Measurements from ENCODE around the gene ADAMTS9.

- TF ChIP-seq TAF1 (IDR thresholded peaks at IDR 0.05; ENCODE audit: borderline replicate concordance, low read depth, low read length) (no peak), POLR2A (IDR thresholded peaks at IDR 0.05; ENCODE audit: low read depth, low read length) (no peak), POLR2AphosphoS5 (IDR thresholded peaks at IDR 0.05; ENCODE audit: low read depth, low read length) (no peak)
Observed at GRCh38 chr3:64530434-64531049, 157.3 kb downstream of the ADAMTS9 start.
